ENCODE data around the gene RFPL3.
"Not testable (repeated sequence)": the region's sequence is repeated elsewhere in the genome, so short reads cannot be mapped to it uniquely, and the experiment has no call there.

RFPL3 gene

DNA sequence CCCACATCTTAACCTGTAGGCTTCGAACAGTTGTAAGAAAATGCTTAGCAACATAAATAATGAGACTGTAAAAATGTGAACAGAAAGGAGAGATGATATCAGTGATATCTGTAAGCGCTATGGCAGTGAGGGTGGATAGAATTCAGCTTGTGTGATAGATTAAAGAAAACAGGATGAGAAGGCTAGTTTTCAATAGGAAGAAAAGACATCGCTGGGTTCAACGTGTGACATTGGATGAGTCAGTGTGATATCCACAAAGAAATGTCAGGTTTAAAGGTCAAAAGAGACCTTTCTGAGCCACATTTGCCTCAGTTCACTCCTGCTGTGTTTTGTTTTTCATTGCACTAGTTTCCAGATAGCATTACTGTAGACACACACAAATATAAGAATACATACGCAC, 13.7 kb upstream of the RFPL3 start:
- no peak for ATAC-seq
- TF ChIP-seq OSR1 (CRISPR knock-in tag; IDR thresholded peaks at IDR 0.05) (no peak), TOX (CRISPR knock-in tag; IDR thresholded peaks at IDR 0.05; ENCODE audit: borderline replicate concordance) (no peak), ESRRG (CRISPR knock-in tag; IDR thresholded peaks at IDR 0.05) (no peak), GLIS3 (CRISPR knock-in tag; IDR thresholded peaks at IDR 0.05) (no peak), ZFP3 (CRISPR knock-in tag; IDR thresholded peaks at IDR 0.05) (no peak), BACH2 (CRISPR knock-in tag; IDR thresholded peaks at IDR 0.05; ENCODE audit: borderline replicate concordance) (no peak), CSRNP3 (CRISPR knock-in tag; IDR thresholded peaks at IDR 0.05) (no peak), CSDC2 (CRISPR knock-in tag; IDR thresholded peaks at IDR 0.05) (no peak), RARB (CRISPR knock-in tag; IDR thresholded peaks at IDR 0.05) (no peak), SNAI2 (CRISPR knock-in tag; IDR thresholded peaks at IDR 0.05) (no peak), TSHZ2 (CRISPR knock-in tag; IDR thresholded peaks at IDR 0.05) (no peak), PPARA (CRISPR knock-in tag; IDR thresholded peaks at IDR 0.05; ENCODE audit: borderline replicate concordance) (no peak), ZNF70 (CRISPR knock-in tag; IDR thresholded peaks at IDR 0.05) (no peak), ZNF8 (CRISPR knock-in tag; IDR thresholded peaks at IDR 0.05) (no peak), ISL1 (CRISPR knock-in tag; IDR thresholded peaks at IDR 0.05) (no peak), ZFP30 (CRISPR knock-in tag; IDR thresholded peaks at IDR 0.05) (no peak)
- TF ChIP-seq, protein P1, sequence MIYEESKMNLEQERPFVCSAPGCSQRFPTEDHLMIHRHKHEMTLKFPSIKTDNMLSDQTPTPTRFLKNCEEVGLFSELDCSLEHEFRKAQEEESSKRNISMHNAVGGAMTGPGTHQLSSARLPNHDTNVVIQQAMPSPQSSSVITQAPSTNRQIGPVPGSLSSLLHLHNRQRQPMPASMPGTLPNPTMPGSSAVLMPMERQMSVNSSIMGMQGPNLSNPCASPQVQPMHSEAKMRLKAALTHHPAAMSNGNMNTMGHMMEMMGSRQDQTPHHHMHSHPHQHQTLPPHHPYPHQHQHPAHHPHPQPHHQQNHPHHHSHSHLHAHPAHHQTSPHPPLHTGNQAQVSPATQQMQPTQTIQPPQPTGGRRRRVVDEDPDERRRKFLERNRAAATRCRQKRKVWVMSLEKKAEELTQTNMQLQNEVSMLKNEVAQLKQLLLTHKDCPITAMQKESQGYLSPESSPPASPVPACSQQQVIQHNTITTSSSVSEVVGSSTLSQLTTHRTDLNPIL (CRISPR knock-in tag; IDR thresholded peaks at IDR 0.05; ENCODE audit: low read depth): no peak
- TF ChIP-seq, protein P2, sequence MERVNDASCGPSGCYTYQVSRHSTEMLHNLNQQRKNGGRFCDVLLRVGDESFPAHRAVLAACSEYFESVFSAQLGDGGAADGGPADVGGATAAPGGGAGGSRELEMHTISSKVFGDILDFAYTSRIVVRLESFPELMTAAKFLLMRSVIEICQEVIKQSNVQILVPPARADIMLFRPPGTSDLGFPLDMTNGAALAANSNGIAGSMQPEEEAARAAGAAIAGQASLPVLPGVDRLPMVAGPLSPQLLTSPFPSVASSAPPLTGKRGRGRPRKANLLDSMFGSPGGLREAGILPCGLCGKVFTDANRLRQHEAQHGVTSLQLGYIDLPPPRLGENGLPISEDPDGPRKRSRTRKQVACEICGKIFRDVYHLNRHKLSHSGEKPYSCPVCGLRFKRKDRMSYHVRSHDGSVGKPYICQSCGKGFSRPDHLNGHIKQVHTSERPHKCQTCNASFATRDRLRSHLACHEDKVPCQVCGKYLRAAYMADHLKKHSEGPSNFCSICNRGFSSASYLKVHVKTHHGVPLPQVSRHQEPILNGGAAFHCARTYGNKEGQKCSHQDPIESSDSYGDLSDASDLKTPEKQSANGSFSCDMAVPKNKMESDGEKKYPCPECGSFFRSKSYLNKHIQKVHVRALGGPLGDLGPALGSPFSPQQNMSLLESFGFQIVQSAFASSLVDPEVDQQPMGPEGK (CRISPR knock-in tag; IDR thresholded peaks at IDR 0.05; ENCODE audit: borderline replicate concordance): no peak
- TF ChIP-seq, protein P3, sequence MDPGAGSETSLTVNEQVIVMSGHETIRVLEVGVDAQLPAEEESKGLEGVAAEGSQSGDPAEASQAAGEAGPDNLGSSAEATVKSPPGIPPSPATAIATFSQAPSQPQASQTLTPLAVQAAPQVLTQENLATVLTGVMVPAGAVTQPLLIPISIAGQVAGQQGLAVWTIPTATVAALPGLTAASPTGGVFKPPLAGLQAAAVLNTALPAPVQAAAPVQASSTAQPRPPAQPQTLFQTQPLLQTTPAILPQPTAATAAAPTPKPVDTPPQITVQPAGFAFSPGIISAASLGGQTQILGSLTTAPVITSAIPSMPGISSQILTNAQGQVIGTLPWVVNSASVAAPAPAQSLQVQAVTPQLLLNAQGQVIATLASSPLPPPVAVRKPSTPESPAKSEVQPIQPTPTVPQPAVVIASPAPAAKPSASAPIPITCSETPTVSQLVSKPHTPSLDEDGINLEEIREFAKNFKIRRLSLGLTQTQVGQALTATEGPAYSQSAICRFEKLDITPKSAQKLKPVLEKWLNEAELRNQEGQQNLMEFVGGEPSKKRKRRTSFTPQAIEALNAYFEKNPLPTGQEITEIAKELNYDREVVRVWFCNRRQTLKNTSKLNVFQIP (CRISPR knock-in tag; IDR thresholded peaks at IDR 0.05; ENCODE audit: borderline replicate concordance, low read depth): no peak

- TF ChIP-seq ZNF70 (CRISPR knock-in tag; IDR thresholded peaks at IDR 0.05) (no peak), ZFP3 (CRISPR knock-in tag; IDR thresholded peaks at IDR 0.05) (no peak), OSR1 (CRISPR knock-in tag; IDR thresholded peaks at IDR 0.05) (no peak), TSHZ2 (CRISPR knock-in tag; IDR thresholded peaks at IDR 0.05) (no peak), BACH2 (CRISPR knock-in tag; IDR thresholded peaks at IDR 0.05; ENCODE audit: borderline replicate concordance) (no peak), RARB (CRISPR knock-in tag; IDR thresholded peaks at IDR 0.05) (no peak), TOX (CRISPR knock-in tag; IDR thresholded peaks at IDR 0.05; ENCODE audit: borderline replicate concordance) (no peak), ZNF8 (CRISPR knock-in tag; IDR thresholded peaks at IDR 0.05) (no peak), CSRNP3 (CRISPR knock-in tag; IDR thresholded peaks at IDR 0.05) (no peak), GLIS3 (CRISPR knock-in tag; IDR thresholded peaks at IDR 0.05) (no peak)
- TF ChIP-seq, protein P1 (CRISPR knock-in tag; IDR thresholded peaks at IDR 0.05; ENCODE audit: low read depth): no peak
- no peak for ATAC-seq
These were observed 9.5 kb upstream of the RFPL3 start for GRCh38 chr22:32348031-32348611.

DNA sequence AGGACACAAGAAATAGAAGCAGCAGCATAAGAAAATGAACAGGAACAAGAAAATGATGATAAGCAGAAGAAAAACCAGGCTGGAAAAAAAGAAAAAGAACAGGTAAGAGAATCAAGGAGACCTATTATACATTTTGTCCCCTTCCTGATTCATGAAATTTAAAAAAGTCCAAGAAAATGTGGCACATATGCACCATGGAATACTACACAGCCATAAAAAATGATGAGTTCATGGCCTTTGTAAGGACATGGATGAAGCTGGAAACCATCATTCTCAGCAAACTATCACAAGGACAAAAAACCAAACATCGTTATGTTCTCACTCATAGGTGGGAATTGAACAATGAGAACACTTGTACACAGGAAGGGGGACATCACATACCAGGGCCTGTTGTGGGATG, 5.8 kb upstream of the RFPL3 start:
- not testable (repeated sequence) for ATAC-seq

All from SK-N-SH treated with all-trans-retinoic acid at 6 μM for 48 hours (cell line).